Frontal cortex (tissue), 4 donors: ENCODE measurements around the gene CREB5. TPM values are rescaled to one million over a fixed set of nuclear protein-coding genes. Genes with fewer than 3 reads are reported as not detected.

ENCODE experiments used
- DNase-seq, 2 donors: peaks; one replicate each; pipeline ENCODE4 v3.0.0; 2012; ENCODE audit warnings: low spot score in 2 of 2
- FAIRE-seq: peaks from 2 replicates; lab custom pipeline; 2012; peaks lifted over from hg19 to GRCh38; lab: Jason Lieb, UNC
- total RNA-seq: library from RNA; depleted of rRNA; stranded (reverse); fragments of >200 nt; gene quantifications from one replicate; pipeline ENCODE4 v1.2.3, GENCODE V29; 2014
- donor health status: control.
- donor health status: control.
- donor health status: control.

Gene CREB5, protein sequence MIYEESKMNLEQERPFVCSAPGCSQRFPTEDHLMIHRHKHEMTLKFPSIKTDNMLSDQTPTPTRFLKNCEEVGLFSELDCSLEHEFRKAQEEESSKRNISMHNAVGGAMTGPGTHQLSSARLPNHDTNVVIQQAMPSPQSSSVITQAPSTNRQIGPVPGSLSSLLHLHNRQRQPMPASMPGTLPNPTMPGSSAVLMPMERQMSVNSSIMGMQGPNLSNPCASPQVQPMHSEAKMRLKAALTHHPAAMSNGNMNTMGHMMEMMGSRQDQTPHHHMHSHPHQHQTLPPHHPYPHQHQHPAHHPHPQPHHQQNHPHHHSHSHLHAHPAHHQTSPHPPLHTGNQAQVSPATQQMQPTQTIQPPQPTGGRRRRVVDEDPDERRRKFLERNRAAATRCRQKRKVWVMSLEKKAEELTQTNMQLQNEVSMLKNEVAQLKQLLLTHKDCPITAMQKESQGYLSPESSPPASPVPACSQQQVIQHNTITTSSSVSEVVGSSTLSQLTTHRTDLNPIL
- total RNA-seq, result 4.5 TPM

DNA sequence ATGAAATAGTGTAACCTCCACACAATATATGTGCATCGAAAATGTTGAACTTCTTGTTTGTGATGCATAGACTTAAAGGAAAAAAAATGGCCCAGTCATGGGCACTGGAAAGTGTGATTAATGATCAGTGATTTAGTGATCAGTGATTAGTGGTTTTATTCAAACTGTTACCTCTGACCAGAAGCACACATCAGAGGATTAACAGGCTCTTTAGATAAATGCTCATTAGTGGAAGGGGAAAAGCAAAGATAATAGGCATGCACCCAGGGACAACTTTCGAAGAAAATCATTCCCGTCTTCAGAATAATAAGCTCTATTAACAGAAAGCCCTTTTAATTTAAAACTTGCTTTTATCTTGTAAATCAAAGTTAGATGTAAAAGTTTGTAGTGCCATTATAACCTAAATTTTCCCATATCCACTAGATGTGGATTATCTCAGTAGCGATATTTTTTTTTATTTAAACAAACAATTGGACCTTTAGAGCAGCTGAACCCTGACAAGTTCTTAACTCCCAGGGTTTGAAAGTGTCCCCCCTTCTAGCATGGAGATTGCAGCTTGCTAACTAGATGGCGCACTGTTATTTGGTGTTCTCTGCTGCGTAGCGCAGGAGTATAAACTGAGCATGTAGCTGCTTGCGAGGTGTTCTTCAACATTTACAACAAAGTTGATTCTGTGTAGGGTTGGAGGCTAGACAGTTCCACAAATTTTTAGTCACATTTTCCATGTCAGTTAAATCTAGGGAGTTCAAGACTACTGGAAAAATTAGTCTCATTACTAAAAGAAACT, at the start of gene CREB5:
Gene CREB5, plus strand, starts transcription at position 643 of the 787 bp plus-strand sequence. CDS start 397 bp downstream, outside the sequence.
- FAIRE-seq, result no peak
- DNase-seq, result no peak

DNA sequence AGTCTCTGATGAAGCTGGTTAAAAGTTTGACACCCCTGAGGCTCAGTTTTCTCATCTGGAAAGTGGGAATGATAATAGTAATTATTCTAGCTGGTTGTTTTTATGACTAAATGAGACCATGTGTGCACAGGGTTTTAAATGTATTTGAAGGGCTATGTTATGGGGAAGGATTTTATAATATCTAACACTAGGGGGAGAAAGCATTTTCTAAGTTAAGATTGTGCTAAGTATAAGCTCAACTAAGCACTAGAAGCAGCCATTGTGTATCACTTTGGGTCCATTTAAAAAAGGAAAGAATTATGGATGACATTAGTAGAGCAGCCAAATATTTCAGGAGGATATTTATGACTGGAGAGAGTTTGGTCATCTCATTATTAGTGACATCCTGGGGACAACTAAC, 49.5 kb upstream of the CREB5 start:
- FAIRE-seq, result no peak
- no peak for DNase-seq

DNA sequence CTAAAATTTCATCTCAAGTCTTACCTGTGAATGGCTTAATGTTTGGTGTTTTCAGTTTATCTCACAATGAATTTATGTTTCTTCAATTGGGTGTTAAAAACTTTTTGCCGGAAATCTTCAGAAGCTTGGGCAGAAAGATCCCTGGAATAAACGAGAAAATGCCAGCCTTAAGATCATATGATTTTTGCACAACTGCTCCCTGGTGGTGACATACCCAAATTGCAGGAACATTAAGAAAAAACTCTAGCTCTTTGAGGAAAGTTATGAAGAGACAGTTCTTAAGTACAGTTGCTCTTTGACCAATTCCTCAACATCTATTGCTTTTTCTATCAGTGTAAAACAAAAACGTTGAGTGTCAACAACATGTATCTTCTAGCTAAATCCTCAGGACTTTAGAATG, 48.2 kb upstream of the CREB5 start:
- no peak for FAIRE-seq

DNA sequence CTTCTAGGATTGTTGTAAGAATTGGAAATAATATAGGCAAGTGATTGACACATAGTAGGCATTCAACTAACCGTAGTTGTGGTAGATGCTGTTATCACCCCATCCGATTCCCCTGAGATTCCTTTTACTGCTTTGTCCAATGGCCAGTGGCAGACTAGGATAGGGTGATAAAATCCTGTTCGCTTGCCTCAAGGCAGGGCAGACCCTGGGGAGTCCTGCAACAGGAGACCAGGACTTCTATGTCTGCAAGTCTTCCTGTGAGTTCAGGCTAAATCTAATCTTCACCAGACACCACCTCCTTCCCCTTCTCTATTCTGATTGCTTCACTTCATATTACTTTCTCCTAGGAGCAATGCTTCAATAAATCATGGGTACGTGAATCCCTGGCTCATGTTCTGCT, 42.8 kb upstream of the CREB5 start:
- DNase-seq, result no peak

More for the DNA sequence above, 48.2 kb upstream of the CREB5 start:
- DNase-seq, result no peak

DNA sequence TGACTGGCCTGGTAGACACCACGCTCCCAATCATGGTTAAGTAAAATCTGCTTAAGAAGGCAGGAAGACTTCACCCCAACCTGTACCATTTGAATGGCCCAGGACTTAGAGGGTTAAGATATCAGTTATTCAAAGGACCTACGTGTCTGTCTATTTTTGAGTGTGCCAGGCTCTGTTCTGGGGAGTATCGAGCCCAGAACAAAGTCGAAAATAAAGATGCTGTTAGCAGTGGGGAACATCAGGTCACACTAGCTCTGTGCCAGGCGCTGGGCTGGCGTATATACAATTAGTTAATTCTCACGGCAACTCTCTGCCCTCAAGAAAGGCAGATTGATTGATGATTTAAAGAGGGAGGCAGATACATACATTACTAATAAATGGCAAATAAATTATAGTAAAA, 40.5 kb upstream of the CREB5 start:
- FAIRE-seq (no peak), DNase-seq (no peak)

More for the DNA sequence above, 42.8 kb upstream of the CREB5 start:
- no peak for FAIRE-seq

DNA sequence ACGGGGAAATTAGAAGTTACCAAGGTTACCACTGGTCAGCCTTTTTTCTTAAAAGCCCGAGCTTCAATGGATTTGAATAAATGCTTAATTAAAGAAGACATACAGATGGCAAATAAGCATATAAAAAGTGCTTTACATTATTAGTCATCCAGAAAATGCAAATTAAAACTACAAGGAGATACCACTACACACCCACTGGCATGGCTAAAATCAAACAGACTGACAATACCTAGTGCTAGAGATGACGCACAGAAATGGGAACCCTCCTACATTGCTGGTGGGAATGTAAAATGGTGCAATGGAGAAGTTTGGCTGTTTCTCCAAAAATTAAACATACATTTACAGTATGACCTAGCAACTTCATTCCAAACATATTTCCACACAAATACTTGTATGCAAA, 38.3 kb upstream of the CREB5 start:
- DNase-seq (no peak), FAIRE-seq (no peak)

DNA sequence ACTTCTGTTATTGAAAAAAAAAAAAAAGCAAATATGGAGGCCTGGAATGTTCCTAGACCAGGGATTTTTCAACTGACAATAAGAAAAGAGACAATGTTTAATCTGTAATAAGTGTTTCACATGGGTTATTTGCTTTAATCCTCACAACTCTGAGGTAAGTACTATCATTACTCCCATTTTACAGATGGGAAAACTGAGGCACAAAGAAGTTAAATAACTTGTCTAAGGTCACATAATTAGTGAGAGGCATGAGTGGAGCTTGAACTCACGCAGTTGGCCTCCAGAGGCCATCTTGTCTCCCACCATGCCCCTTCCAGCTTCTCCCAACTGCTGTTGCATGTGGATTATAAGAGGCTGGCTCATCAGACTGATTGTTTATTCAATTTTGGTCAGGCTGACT, 36.6 kb upstream of the CREB5 start:
- FAIRE-seq, result no peak
- no peak for DNase-seq

DNA sequence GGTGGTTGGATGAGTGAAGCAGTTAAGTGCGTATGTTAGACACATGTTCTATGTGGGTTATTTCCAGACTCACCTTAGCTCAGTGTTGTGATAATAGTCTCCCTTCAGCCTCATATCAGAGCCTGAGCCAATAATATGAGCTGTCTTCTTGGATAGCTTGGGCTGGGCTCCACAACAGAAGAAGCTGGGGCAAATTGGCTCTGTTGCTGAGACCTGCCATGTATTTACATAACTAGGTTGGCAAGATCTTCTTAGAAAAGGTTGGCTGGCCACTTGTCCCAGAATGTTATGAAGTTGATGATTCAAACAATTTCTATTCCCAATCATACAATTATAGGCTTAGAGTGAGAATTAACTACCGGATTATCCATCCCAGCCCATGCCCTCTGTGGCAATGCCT, 35.7 kb upstream of the CREB5 start:
- FAIRE-seq (no peak), DNase-seq (no peak)

DNA sequence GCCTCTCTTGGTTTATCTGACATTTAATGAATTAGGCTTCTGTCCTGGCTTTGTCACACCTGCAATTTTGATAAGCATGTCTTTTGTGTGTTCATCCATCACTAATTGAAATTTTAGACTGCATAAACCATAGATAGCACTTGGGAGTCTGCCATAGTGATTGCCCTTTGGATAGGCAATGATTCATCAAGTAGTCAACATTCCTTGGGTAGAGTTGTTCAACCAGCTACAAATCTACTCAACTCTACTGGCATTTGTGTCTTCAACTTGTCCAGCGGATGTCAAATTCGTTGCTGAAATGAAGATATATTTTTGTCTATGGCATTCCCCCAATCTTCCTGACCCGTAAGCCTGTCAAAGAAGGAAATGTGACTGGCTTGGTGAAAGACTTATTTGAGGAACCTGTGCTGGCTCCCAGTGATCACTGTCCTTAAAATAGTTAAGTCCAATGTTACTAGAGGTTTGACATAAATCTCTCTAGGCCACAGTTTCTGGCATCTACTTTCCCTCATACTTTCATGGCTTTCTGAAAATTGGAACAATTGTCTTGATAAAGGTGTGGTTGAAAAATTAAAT, 33.7 kb upstream of the CREB5 start:
- no peak for FAIRE-seq
- DNase-seq, result no peak

DNA sequence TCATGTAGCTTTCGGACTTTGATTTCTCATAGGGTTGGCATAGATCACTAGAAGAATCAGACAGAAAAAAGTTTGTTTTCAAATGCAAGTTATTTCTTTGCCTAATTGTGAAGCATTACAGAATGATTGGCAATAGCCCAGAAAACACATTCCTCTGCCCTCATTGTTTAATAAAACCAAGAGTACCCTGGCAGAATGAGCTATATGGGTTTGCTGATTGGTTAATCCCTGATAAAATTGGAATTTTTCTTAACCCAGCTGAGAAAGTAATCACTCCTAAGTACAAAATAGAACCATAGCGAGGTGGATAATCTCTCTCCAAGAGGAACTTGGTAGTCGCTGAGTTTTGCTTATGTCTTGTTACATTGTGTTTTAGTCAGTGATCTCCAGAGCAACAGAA, 30.9 kb upstream of the CREB5 start:
- DNase-seq (no peak), FAIRE-seq (no peak)

DNA sequence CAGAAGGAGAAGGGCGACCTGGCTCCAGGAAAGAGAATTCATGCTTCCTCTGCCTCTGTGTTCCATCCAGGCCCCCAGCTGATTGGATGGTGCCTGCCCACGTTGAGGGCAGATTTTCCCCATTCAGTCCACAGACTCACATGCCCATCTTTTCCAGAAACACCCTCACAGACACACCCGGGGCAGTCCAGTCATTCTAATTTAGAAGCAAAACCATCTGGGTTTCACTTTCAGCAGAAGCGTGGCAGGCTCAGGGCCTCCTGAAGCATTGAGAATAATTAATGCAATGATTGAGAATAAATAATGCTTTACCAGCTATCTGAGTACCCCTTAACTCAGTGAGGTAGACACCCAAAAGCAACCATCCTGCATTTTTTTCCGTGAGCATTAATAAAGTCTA, 30.2 kb upstream of the CREB5 start:
- FAIRE-seq (no peak), DNase-seq (no peak)

DNA sequence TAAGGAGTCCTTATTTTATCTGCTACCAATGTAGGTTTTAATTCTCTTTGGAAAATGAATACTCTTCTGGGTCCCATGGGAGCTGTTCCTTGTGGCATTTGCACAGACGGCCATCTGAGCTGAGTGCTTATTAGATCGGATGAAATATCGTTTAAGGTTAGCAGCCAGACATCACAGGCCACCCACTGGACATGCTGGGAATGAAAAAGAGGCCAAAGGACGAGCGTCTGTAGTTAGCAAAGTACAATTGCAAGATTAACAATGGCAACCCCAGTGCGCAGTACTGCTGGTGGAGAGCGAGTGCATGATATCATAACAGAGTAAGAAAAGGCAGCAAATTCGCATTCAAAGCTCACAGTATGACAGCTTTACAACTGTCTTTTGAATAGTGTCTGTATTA, 28.3 kb upstream of the CREB5 start:
- no peak for DNase-seq
- no peak for FAIRE-seq

DNA sequence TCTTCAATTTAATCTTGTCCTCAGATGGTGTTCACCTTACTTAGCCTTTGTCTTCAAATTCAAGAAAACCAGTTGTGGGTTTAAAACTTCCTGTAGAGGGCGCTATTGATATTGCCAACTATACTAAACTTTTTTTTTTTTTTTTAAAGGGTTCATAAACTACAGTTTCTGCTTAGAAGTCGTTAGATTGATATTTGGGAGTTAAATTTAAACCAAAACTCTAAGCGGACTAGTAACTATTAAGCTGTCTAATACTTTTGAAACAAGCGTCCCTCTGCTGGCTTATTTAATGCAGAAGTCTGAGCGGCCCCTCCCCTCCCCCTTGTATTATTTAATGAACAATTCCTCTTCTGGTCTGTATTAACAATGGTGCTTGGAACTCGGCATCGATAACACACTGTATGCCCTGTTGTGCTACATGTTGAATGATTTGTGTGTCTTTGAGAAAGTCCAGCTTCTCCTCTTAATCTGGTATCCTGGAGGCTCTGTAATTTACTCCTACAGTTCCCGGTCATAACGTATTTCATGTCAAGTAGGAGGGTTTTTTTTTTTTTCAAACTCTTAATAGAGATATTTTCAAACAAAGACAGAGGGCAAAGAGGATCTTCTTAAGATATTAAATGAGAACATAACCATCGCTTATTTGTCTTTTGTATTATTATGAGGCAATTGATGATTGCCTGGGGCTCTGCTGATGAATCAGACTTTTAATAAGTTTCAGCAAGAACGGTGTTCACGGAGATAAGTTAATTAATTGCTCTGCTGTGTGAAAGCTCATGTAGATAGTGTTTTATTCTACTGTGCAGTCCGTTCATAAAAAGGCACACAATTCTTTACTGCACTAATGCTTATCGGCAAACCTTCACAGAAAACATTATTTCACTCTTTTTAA, 22.6 kb upstream of the CREB5 start:
- no peak for DNase-seq
- FAIRE-seq, result peak; percentile 96

DNA sequence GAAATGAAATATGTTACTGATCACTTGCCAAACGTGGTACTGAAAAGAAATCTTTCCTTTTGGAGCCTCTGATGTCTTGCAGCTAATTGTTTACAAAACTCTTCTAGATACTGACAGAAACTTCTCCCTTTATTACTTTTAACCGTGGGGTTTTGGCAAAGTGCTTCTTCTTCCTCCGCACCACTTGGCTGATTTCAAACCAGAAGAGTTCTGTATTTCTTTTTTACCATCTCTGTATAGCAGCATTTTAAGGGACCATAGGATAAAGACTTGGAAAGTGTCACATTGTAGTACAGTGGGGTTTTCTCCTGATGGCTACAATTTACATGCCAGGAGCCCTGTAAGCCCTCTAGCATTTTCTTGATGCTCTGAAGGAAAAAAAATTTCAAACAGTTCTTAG, 21.9 kb upstream of the CREB5 start:
- FAIRE-seq, result no peak

DNA sequence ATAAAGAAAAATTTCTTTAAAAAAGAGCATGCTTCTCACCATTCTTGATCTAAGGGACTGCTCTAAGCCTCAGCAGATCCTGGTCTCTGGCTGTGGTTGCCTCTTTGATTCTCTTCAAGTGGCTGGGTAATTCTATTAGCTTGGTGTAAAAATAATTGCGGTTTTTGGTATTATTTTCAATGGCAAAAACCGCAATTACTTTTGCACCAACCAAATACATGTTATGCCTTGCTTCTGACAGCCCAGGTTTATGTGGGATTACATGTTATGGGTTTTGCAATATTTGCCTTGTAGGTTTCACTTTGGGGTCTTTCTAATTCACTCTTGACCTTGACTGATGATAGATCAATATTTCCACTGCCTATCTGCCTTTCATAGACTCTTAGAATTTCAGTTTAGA, 20.0 kb upstream of the CREB5 start:
- FAIRE-seq, result no peak
- no peak for DNase-seq

More for the DNA sequence above, 21.9 kb upstream of the CREB5 start:
- no peak for DNase-seq

DNA sequence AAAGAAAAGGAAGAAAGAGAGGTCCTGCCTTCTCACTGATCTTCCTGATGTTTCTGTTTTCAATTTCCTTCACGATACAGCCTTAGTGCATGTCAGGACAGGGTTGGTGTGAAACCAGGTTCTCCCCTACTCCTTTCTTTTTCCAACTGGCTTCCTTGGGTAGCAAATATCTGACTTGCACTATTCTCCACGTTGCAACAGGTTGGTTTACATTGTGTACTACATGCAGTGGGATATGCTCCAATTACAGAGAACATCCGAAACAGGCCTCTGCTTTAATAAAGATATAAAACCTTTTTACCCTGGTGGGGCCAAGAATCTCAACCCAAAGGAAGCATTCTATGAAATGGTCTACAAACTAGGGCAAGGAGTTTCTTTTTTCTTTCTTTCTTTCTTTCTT, 16.9 kb upstream of the CREB5 start:
- FAIRE-seq (no peak), DNase-seq (no peak)

DNA sequence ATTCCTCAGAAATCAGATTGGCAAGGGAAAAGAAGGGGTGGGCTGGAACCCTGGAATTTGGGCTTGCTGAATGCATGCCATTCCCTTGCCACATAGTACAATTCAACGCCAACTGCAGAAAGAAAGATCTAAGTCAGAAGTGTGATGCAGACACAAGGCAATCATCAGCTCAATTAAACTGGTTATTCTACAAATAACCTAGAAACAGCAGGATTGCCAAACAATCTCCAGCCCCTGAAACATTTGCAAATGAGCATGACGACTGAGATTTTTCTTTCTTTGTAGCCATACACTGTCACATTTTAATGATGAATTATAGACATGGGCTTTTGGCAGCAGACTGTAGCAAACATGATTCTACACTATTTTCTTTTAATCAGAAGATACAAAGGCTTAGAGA, 16.5 kb upstream of the CREB5 start:
- no peak for FAIRE-seq
- no peak for DNase-seq

DNA sequence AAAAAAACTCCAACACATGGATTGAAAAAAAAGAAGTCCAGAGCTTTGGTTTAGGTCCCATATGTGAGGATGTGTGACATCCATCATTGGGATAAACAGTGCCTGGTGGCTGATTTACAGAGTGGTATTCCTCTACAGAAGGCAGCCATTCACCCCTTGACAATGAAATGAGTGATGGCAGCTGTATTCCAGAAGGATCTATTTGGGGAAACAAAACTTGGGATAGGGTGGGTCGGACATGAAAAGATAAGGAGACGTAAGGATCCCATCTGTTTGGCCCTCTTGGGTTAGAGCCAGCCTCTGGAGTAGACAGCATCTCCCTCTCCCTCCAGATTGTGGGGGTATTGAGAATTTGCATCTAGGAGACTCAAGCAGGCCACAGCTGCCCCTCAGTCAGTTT, 15.2 kb upstream of the CREB5 start:
- no peak for DNase-seq
- FAIRE-seq, result no peak

DNA sequence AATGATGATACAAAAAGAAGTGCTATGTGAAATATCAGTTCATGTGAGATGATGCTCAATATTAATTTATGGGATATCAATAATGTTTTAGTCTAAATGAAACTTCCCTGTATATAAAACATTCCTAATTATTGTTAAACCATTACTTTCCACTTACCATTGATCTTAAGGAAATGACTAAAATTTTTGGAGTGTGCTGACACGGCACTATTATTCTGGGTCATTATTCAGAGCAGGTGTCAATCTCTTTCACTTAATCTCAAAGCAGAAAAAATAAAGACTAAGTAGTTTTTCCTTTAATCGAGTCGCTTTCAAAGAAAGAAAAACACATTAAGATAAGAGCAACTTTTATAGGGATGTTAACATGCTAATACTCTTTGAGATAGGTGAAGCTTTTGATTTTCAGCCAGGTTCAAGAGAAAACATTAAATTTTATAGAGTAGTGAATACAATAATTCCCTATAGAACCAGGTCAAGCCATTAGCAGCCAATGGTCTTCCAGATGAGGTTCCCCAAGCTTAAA, 11.4 kb upstream of the CREB5 start:
- DNase-seq, result no peak
- FAIRE-seq, result no peak
